ENCODE data around the gene ARMC9.

- TF ChIP-seq CTCF (IDR thresholded peaks at IDR 0.05; ENCODE audit: poor library complexity): no peak
- TF ChIP-seq EZH2phosphoT487 (IDR thresholded peaks at IDR 0.05; ENCODE audit: low read depth, severe bottlenecking, unreplicated experiment): no peak
- no peak for TF ChIP-seq EZH2 (IDR thresholded peaks at IDR 0.05; ENCODE audit: borderline replicate concordance)
Observed at GRCh38 chr2:231298091-231298490, 99.7 kb downstream of the ARMC9 start.
